ENCODE results near the gene ADGRL3. TPM values are rescaled to one million over a fixed set of nuclear protein-coding genes. Genes with fewer than 3 reads are reported as not detected.

Gene ADGRL3
- total and polyA plus RNA-seq, 2 donors (not counting 1 experiment from before 2014, with no cell fraction given) = under 0.01 to 0.05 TPM

DNA sequence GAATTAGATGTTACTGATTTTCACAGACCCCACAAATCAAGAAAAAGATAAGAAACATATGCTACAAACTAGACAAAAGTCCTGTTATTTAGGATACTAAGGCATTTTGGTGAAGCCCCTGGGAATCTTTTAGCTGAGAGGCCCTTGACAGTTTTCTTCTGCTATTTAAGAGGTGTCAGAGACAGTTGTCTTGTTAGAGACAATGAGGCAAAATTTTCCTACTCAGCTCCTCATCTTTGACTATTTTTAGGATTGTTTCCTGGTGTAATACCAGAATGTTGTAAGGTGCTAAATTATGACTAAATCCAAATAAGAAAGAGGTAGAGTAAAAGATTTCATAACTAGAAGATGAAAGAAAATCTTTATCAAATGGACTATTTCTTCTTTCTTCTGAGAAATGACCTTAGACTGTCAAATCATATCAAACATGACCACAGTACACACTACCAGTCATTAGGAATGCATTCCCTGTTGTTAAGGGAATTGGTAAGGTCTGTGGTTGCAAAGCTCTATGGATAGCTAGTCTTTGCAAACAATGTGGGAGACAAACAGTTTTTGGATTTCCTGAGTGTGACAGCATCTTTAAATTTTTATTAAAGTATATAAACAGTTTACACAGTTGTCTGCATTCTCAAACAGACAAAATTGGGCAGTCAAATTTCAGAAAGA lies 926.1 kb downstream of the ADGRL3 start:
- H4K20me1 ChIP-seq (ENCODE audit: control insufficient read depth, extremely low read depth, insufficient read depth, low read length) = no peaks in the 10 kb centered on the region
- no peaks in the 10 kb centered on the region for H3K9me3 ChIP-seq (ENCODE audit: control insufficient read depth, insufficient read depth, low read depth, low read length)
- no peak for TF ChIP-seq EZH2 (IDR thresholded peaks at IDR 0.05; ENCODE audit: low read length, missing control alignments)
- TF ChIP-seq, protein P1, sequence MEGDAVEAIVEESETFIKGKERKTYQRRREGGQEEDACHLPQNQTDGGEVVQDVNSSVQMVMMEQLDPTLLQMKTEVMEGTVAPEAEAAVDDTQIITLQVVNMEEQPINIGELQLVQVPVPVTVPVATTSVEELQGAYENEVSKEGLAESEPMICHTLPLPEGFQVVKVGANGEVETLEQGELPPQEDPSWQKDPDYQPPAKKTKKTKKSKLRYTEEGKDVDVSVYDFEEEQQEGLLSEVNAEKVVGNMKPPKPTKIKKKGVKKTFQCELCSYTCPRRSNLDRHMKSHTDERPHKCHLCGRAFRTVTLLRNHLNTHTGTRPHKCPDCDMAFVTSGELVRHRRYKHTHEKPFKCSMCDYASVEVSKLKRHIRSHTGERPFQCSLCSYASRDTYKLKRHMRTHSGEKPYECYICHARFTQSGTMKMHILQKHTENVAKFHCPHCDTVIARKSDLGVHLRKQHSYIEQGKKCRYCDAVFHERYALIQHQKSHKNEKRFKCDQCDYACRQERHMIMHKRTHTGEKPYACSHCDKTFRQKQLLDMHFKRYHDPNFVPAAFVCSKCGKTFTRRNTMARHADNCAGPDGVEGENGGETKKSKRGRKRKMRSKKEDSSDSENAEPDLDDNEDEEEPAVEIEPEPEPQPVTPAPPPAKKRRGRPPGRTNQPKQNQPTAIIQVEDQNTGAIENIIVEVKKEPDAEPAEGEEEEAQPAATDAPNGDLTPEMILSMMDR (conservative IDR thresholded peaks at IDR 0.05 in 1 of 2, IDR thresholded peaks at IDR 0.05 in 1 of 2; ENCODE audit: low read depth in 1 of 2, low read length in 2 of 2) = no peak
- H2AFZ ChIP-seq (ENCODE audit: low read length) = no peak overlapping the region
- H3K9ac ChIP-seq (ENCODE audit: insufficient read depth, low read length) = no peak overlapping the region
- H3K4me3 ChIP-seq (replicated peaks in 1 of 4; ENCODE audit: control extremely low read depth in 1 of 4, insufficient read depth in 1 of 4, low read depth in 3 of 4, low read length in 4 of 4) = no peak overlapping the region
- no peaks in the 10 kb centered on the region for H3K36me3 ChIP-seq (ENCODE audit: control insufficient read depth, insufficient read depth, low read length)
- DNase-seq (ENCODE audit: low read depth in 2 of 2) = peak in 1 of 2 donors; percentile 1
- no peak overlapping the region for H3K4me2 ChIP-seq (ENCODE audit: extremely low read depth, insufficient read depth, low read length)
- H3K79me2 ChIP-seq (ENCODE audit: control insufficient read depth, insufficient read depth, low read length) = no peaks in the 10 kb centered on the region
- H3K4me1 ChIP-seq (ENCODE audit: control insufficient read depth, extremely low read depth, insufficient read depth, low read length) = no peaks in the 10 kb centered on the region
- no peak overlapping the region for H3K27ac ChIP-seq (ENCODE audit: insufficient read depth, low read length)
- no peaks in the 10 kb centered on the region for H3K27me3 ChIP-seq (ENCODE audit: control insufficient read depth, insufficient read depth, low read length)
